ENCODE data around the gene PPP2R2C.

PPP2R2C gene

GRCh38 chr4:6307230-6307629 is 165.2 kb downstream of the PPP2R2C start:
- DNase-seq (ENCODE audit: low read depth): no peak

GRCh38 chr4:6306299-6306698 is 166.1 kb downstream of the PPP2R2C start:
- no peak for DNase-seq (ENCODE audit: low read depth)

GRCh38 chr4:6303943-6304342 is 168.5 kb downstream of the PPP2R2C start:
- no peak for DNase-seq (ENCODE audit: low read depth)

- no peak for DNase-seq (ENCODE audit: low read depth)
These were observed 169.5 kb downstream of the PPP2R2C start for GRCh38 chr4:6302869-6303268.

GRCh38 chr4:6301732-6302442 is 170.5 kb downstream of the PPP2R2C start:
- no peak for DNase-seq (ENCODE audit: low read depth)

- no peak for DNase-seq (ENCODE audit: low read depth)
These were observed 171.2 kb downstream of the PPP2R2C start for GRCh38 chr4:6301051-6301731.

- DNase-seq (ENCODE audit: low read depth): no peak
These were observed 172.1 kb downstream of the PPP2R2C start for GRCh38 chr4:6300359-6300758.

- DNase-seq (ENCODE audit: low read depth): no peak
These were observed 172.5 kb downstream of the PPP2R2C start for GRCh38 chr4:6299875-6300274.

GRCh38 chr4:6298852-6299251 is 173.6 kb downstream of the PPP2R2C start:
- DNase-seq (ENCODE audit: low read depth): no peak

GRCh38 chr4:6298035-6298434 is 174.4 kb downstream of the PPP2R2C start:
- no peak for DNase-seq (ENCODE audit: low read depth)

GRCh38 chr4:6297266-6297815 is 175.1 kb downstream of the PPP2R2C start:
- no peak for DNase-seq (ENCODE audit: low read depth)

GRCh38 chr4:6296026-6296425 is 176.4 kb downstream of the PPP2R2C start:
- no peak for DNase-seq (ENCODE audit: low read depth)

GRCh38 chr4:6295495-6295894 is 176.9 kb downstream of the PPP2R2C start:
- no peak for DNase-seq (ENCODE audit: low read depth)

GRCh38 chr4:6294705-6295421 is 177.6 kb downstream of the PPP2R2C start:
- DNase-seq (ENCODE audit: low read depth): no peak

GRCh38 chr4:6293661-6294060 is 178.8 kb downstream of the PPP2R2C start:
- no peak for DNase-seq (ENCODE audit: low read depth)

- no peak for DNase-seq (ENCODE audit: low read depth)
These were observed 179.3 kb downstream of the PPP2R2C start for GRCh38 chr4:6293097-6293445.

- DNase-seq (ENCODE audit: low read depth): no peak
These were observed 179.9 kb downstream of the PPP2R2C start for GRCh38 chr4:6292376-6293096.

GRCh38 chr4:6291784-6292297 is 180.6 kb downstream of the PPP2R2C start:
- no peak for DNase-seq (ENCODE audit: low read depth)

- no peak for DNase-seq (ENCODE audit: low read depth)
These were observed 181.5 kb downstream of the PPP2R2C start for GRCh38 chr4:6290769-6291547.

GRCh38 chr4:6290256-6290655 is 182.2 kb downstream of the PPP2R2C start:
- no peak for DNase-seq (ENCODE audit: low read depth)

GRCh38 chr4:6288871-6289270 is 183.5 kb downstream of the PPP2R2C start:
- DNase-seq (ENCODE audit: low read depth): no peak

All from ELR (cell line).